T-helper 2 cell treated with Interferon-gamma antibody and Interleukin-4, amounts not matched to agents 100 ng/mL and 5 ng/mL, for 36 hours (primary cell): Measurements from ENCODE around the gene DLG2. TPM values are rescaled to one million over a fixed set of nuclear protein-coding genes. Genes with fewer than 3 reads are reported as not detected.

Experiments used
- intact Hi-C: fragments of 100-400 bp; cut with micrococcal nuclease; formaldehyde crosslinking; loops from one replicate; pipeline ENCODE4 v1.15.1; 2023
- total RNA-seq: library from RNA; stranded (reverse); gene quantifications from 2 replicates; pipeline ENCODE4 v1.2.3, GENCODE V29; 2022

DLG2 gene
- total RNA-seq, 1 donor from 2014 or later: 1.0 TPM

DNA sequence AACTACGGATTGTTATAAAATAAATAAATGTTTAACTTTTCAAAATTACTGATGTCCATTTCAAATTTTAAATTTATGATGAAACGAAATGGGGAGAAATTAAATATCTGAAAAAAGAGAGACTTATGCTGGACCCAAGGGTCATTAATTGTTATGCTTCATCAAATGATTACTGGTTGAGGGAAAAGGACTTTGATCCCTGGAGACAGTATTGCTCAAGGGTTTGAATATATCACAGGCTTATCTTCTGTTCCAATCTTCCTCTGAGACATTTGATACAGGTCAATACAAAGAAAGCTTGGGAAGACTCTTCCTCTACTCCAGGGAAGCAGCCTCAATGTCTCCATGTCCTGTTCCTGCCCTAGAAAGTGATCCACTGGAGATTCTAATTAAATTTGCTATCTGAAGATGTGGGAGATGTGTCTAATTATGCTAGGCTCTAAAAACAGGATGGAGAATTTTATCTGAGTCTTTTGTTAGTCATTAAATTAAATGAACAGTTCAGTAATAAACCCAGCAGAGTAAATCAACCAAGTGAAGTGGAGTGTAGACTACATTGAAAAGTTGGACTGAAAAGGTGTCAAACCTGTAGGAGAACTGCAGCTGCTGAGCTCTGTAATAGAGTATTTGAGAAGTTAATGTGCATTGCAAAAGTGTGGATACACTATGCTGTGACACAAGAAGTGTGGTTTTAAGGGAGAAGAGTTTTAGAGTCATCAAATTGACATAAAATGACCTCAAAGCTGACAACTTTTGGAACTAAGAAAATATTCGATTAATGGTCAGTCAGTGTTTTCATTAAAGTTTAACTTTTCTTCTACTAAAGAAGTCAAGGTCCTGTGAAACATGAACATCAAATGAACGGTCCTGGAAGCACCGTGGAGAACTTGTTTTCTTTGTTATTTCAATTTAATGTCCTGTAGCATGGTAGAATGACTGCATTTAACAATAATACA lies 1717.3 kb downstream of the DLG2 start:
- intact Hi-C loops: no loop called here

DNA sequence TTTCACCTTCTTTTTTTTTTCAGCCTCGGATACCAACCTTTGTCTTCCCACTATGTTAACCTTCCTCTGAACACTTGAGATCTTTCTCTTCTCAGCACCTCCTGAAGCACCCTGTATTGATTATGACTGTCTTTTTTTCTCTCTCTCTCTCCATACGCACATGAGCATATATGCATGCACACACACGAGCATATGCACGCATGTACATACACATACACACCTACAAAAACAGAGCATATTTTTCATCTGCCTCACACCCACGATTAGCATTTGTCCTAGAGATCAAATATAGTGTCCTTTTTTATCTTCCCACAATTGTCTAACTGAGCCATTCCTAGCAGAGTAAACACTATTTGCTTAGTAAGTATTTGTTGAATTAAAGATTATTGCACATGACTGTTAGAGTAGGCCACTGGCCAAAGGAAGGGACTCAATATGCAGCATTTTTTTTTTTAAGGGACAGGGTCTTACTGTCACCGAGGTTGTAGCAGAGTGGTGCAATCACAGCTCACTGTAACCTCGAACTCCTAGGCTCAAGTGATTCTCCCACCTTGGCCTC lies 1718.8 kb downstream of the DLG2 start:
- intact Hi-C loops: no loop called here

GRCh38 chr11:83895516-83895915 lies 1731.6 kb downstream of the DLG2 start:
- intact Hi-C loops: no loop called here

DNA sequence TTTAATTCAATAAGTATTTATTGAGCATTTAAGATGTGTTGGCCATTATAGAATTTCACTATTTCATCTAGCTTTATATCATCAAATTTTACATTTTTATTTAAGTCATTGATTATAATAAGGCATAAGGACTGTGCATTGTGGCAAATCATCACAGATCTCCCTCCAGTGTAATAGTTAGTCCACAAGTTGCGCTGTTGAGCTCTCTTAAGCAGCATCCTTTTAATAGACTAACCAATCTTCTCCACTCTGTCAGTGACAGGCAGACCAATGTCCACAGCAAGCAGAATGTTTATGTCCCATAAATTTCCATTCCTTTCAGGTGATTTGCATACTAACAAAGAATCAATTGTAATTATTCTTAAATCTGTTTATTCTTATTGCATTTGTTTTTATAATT lies 1745.7 kb downstream of the DLG2 start:
- intact Hi-C loops: no loop called here

DNA sequence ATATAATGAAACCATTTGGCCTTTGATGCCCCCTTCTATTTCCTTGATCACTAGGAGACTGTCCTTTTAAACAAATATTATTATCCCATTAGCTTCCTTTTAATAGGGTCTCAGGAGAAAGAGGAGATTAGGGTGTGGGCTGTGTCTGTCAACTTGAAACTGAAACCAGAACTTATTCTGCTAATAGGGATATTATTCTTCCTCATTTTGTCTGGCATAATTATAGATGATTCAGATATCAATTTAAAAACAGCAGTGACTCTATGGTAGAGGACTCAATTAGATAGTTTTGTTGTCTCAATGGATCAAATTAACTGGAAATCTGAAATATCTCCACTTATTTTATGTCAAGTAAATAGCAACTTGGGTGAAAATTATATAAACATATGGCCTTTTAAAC lies 1756.1 kb downstream of the DLG2 start:
- intact Hi-C loops: no loop called here

DNA sequence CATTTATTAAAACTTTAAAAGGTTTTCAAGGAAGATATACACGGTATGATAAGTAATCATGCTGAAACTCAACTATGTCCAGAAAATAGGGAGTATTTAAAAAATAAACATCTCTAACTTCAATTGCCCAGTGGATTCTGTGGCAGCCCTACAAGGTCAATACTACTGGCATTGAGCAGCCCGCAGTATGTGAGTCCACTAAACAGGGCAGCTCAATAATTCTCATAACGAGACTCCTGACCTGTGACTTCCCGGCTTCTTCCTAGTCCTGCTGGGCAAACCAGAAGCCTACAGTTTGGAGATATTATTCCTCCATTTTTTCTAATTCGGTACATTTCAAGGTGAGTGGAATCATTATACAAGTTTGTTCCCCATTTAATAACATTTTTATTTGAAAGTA lies 1760.5 kb downstream of the DLG2 start:
- intact Hi-C loops: no loop called here

DNA sequence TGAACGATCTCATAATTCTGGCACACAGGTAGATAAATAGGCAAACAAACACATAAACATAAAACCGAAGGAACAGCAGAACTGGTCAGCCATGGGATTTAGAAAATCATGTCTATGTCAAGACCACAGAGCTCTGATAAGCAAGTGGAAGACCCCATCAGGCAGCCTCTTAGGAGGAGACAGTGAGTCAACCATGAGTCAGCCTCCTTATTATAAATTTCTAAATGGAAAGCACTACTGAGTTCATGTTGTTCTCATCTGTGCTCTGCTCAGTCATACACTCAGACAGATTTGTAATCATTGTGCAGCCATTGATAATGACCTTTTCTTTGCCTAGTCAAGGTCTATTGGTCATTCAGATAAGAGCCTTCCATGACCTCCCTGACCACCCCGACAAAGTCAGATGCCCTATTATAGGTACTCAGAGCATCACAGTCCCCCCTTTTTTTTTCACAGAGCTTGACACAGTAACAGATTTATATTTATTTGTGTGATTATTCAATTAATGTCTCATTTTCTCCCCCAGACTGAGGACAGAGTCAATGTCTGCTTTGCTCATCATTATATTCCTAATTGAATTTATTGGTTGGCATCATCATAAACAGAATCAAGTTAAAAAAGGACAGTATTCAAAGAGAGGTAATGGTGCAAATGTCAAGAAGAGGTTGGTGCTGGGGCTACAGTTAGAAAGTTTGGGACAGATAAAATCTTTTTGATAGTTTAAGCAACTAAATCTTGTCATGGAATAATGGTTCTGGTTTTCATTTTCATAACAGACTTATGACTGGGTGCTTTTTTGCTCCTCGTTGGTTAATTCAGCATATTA lies 1761.3 kb downstream of the DLG2 start:
- intact Hi-C loops: no loop called here

DNA sequence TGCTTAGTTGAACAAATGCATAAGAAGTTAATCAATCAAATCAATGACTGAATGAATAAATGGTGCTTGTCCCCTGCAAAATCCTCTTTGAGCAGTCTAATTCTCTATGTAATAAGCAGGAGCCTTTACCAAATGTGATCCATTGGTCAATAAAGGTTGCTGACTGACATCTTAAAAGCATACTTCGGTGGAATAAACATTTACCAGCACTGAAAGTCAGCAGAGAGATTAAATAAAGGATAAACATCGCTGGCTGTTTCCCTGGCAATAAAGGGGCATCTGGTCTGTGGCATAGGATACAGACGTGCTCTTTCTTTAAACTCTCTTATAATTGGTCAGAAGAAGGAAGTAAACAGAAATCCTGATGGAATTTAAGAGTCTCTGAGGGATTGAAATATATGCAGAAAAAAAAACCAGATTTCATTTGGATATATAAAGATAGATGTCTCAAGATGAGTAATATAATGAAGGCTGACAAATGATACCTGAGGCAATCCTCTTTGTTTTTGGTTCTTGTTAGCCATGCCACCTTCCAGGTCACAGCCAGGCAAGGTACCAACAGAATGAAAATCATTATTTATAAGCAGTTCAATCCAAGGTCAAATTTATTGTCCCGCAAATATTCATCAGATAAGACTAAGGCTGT lies 1762.6 kb downstream of the DLG2 start:
- intact Hi-C loops: no loop called here

DNA sequence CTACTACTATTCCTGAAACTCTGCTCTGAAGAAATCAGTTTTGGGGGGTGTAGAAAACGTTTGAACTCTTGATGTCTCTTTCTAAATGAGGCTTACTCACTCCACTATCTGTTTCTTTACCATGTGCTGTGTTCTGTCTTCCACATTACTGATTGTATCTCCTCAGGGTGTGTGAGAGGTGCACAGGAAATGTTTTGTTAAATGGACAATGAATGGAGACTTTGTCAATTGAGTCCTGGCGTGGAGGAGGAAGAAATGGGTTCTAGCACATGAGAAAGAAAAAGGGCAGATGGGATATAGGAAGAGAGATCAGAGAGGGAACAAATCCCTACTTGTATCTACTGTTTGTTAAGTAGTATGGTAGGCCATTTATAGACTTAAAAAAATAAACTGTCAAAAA lies 1763.9 kb downstream of the DLG2 start:
- intact Hi-C loops: no loop called here

DNA sequence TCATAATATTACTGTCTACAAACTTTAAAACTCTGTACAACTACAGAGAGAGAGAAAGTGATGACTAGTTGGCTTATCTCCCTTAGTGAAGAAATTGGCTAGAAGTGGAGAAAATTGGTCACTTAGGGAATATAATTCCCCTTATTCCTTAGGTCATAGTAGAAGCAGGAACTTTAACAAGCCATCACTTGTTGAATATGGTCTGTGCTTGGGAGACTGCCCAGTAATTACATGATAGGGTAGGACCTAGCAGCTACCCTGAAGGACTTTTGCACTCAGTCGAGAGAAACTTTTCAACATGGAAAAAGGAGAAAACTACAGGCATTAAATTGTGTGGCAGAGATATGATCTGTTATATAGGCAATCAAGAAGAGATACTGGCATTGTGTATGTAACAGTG lies 1764.5 kb downstream of the DLG2 start:
- intact Hi-C loops: no loop called here

- intact Hi-C loops: no loop called here
Observed at GRCh38 chr11:83862033-83862432, 1765.1 kb downstream of the DLG2 start.

DNA sequence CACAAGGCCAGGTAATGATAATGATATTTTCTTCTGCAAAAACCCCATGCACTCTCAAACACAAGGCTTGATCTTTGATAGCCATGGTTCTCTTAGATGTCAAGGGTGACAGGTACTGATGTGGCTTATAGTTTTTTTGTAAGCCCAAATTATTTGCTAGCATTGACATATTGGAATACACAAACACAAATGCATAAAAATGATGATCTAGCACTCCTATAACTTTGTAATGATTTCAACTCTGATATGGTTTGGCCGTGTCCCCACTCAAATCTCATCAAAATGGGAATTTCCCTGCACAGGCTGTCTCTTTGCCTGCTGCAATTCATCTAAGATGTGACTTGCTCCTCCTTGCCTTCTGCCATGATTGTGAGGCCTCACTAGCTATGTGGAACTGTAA lies 1768.5 kb downstream of the DLG2 start:
- intact Hi-C loops: no loop called here

DNA sequence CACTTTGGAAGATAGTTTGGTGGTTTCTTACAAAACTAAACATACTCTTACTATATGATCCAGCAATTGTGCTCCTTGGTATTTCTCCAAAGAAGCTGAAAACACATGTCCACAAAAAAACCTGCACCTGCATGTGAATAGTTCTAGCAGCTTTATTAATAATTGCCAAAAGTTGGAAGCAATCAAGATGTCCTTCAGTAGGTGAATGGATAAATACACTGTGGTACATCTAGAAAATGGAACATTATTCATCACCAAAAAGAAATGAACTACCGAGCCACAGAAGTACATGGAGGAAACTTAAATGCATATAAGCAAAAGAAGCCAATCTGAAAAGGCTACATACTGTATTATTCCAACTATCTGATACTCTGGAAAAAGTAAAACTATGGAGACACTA lies 1771.9 kb downstream of the DLG2 start:
- intact Hi-C loops: no loop called here

DNA sequence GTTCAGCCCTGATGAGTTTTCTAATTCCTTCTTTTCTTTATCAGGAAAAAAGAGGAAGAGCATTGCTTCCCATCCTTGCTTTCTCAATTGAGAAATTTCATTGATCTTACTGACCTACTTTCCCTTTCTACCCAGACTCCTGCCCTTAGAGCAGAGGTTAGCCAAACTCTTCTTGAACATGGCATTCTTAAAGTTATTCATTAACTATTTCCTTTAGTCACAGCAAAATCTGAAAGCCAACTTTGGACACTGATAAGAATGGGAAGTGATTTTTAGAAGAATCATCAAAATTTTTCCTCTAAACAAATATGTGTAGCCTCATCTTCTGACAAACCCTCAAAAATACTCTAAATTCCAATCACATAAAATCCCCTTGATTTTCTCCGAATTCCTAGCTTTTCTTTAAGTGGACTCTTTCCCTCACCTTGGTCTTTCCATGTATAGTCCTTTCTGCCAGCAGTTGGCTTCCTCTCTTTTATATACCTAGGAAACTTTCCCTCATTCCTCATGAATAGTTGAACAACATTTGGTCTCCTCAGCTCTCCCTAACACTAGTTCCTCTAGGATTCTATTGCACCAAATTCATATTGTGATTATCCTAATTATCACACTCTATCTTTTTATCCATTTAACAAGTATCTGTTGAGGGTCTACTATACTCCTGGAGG lies 1774.2 kb downstream of the DLG2 start:
- intact Hi-C loops: no loop called here

GRCh38 chr11:83852012-83852411 lies 1775.1 kb downstream of the DLG2 start:
- intact Hi-C loops: no loop called here

- intact Hi-C loops: no loop called here
Observed at GRCh38 chr11:83847467-83848034, 1779.6 kb downstream of the DLG2 start.

DNA sequence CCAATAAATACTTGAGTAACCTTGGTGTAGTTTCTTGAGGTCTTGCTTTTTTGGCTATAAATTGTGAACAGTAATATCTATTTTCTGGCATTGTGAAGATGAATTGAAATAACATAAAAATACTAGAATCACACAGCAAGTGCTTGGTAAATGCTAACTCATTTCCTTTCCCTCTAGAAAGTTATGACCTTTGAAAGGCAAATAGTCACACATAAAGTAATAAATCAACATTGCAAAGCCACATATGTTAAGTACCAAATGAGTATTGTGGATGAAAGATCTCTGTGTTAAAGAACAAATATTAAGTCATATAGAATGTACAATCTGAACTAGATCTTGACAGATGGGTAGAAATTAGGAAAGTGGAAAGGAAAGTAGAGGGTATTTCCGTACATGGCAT lies 1781.3 kb downstream of the DLG2 start:
- intact Hi-C loops: no loop called here

DNA sequence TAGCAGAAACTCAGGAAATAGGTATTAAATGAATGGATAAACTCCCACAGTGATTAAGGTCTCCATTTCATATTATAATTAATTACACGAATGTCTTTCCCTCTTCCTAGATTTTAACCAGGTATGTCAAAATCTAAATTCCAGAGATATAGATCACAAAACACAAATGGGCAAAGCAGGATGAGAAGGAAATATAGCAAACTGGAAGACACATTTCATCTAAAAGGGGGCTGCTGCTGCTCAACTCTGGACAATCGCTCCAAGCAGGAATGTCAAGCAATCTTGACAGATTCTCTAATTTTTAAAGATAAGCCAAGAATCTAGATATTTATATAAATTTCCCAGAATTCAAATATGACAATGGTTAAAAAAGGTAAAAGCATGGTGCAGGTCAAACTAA lies 1786.8 kb downstream of the DLG2 start:
- intact Hi-C loops: no loop called here

- intact Hi-C loops: loop anchor here (2.0 kb wide), 1 partner anchor 728 kb away; no protein-coding TSS in a partner anchor
Observed at GRCh38 chr11:83836883-83837654, 1790.1 kb downstream of the DLG2 start.

DNA sequence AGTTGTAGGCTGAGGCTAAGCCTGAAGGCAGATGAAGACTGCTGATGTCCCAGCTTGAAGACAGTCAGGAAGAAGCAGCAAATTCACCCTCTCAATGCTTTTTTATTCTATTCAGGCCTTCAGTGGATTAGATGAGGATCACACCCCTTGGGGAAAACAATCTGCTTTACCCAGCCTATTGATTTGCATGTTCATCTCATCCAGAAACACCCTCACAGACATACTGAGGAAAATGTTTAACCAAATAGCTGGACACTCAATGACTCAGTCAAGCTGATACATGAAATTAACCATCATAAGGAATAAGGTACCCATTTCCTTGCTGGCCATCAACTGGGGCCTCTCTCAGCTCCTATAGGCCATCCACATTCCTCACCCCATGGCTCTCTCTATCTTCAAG lies 1791.1 kb downstream of the DLG2 start:
- intact Hi-C loops: loop anchor here (2.0 kb wide), 1 partner anchor 729 kb away; no protein-coding TSS in a partner anchor
